Measurements from ENCODE around the gene LNP1.

DNA sequence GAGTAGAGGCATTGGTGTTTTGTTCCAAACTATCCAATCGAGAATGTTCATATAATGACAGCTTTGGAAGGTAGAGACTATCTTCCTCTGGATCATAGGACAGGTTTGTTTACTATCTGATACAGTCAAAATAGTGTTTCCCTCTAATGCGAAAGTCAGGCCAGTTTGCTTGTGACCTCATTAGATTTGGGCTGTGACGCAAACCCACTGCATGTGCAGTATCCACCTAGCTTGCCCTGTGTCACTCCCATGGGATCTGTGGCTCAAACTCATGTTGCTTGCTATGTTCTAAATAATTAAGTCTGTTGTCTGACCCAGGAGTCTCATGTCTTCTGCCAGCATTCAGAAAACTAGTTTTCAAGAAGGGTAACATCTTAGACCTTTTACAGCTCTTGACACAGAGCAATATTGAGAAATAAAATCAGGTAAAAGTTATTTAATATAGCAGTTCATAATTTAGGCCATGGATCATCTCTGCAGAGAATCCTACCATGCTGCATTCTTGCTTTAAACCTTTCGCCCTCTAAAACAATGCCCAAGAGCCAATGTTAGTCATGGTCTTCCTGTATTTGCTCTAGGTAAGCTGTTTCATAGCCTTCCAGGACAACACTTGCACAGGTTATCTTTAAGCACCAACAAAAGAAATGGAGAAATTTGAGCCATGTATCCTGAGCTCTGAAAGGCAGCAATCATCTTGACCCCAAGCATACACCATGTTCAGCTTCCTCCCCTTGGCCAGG lies 40.4 kb upstream of the LNP1 start:
- TF ChIP-seq, protein P1, sequence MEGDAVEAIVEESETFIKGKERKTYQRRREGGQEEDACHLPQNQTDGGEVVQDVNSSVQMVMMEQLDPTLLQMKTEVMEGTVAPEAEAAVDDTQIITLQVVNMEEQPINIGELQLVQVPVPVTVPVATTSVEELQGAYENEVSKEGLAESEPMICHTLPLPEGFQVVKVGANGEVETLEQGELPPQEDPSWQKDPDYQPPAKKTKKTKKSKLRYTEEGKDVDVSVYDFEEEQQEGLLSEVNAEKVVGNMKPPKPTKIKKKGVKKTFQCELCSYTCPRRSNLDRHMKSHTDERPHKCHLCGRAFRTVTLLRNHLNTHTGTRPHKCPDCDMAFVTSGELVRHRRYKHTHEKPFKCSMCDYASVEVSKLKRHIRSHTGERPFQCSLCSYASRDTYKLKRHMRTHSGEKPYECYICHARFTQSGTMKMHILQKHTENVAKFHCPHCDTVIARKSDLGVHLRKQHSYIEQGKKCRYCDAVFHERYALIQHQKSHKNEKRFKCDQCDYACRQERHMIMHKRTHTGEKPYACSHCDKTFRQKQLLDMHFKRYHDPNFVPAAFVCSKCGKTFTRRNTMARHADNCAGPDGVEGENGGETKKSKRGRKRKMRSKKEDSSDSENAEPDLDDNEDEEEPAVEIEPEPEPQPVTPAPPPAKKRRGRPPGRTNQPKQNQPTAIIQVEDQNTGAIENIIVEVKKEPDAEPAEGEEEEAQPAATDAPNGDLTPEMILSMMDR (IDR thresholded peaks at IDR 0.05): no peak
- no peak for TF ChIP-seq POLR2A (IDR thresholded peaks at IDR 0.05; ENCODE audit: low read depth)
- TF ChIP-seq EP300 (IDR thresholded peaks at IDR 0.05): no peak
